Measurements from ENCODE around the gene PROP1.
A peak's percentile ranks its signal among the peaks of the same experiment; 100 is the strongest.

DNA sequence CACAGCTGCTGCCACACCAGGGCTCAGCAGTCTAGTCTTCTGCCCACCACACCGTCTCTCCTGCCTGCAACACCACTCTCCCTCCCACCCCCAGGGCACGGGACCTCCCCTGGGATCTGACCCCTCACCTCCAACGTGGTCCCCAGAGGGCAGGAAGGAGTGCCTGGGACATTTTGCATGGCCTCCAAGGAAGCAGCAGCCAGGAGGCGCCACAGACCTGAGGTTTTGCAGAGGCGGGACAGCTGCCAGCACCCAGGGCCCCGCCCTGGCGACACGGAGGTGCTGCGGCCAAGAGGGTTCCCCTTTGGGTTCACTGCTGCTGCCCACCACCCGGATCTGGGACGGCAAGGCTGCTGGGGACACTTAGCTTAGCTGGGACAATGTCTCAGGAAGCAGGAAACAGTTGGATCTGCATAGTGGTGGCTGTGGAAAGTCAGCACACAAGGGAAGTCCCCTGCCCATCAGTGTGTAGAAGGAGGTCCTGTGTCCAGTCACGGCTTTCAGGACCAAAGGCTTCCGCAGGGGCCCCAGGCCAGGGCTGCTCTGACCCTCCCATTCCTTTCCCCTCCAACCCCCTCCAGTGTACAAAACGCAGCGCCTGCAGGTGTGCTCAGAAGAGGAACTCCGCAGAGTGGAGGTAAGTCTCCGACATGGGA lies 13.8 kb downstream of the PROP1 start:
- TF ChIP-seq POLR2A (IDR thresholded peaks at IDR 0.05), result no peak
- TF ChIP-seq, protein P1, sequence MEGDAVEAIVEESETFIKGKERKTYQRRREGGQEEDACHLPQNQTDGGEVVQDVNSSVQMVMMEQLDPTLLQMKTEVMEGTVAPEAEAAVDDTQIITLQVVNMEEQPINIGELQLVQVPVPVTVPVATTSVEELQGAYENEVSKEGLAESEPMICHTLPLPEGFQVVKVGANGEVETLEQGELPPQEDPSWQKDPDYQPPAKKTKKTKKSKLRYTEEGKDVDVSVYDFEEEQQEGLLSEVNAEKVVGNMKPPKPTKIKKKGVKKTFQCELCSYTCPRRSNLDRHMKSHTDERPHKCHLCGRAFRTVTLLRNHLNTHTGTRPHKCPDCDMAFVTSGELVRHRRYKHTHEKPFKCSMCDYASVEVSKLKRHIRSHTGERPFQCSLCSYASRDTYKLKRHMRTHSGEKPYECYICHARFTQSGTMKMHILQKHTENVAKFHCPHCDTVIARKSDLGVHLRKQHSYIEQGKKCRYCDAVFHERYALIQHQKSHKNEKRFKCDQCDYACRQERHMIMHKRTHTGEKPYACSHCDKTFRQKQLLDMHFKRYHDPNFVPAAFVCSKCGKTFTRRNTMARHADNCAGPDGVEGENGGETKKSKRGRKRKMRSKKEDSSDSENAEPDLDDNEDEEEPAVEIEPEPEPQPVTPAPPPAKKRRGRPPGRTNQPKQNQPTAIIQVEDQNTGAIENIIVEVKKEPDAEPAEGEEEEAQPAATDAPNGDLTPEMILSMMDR (IDR thresholded peaks at IDR 0.05), result peak in 4 of 6 experiments; percentile 28 to 68 (median 62)
- TF ChIP-seq EP300 (IDR thresholded peaks at IDR 0.05), result no peak
- TF ChIP-seq POLR2AphosphoS5 (IDR thresholded peaks at IDR 0.05), result no peak

All from upper lobe of left lung (tissue), 4 donors.